HEK293 (cell line): Measurements from ENCODE around the gene KPNA6.

ENCODE experiments used
- TF ChIP-seq, protein P1 (sequence below): fragments of 450-650 bp; formaldehyde crosslinking; IDR thresholded peaks from 2 replicates; pipeline ENCODE4 v1.5.1; 2016; ENCODE audit warnings: missing biosample characterization, missing genetic modification characterization, low read depth
- TF ChIP-seq, protein P2 (sequence below): fragments of 450-650 bp; formaldehyde crosslinking; IDR thresholded peaks from 2 replicates; pipeline ENCODE4 v1.5.1; 2016; ENCODE audit warnings: missing biosample characterization, missing genetic modification characterization

DNA sequence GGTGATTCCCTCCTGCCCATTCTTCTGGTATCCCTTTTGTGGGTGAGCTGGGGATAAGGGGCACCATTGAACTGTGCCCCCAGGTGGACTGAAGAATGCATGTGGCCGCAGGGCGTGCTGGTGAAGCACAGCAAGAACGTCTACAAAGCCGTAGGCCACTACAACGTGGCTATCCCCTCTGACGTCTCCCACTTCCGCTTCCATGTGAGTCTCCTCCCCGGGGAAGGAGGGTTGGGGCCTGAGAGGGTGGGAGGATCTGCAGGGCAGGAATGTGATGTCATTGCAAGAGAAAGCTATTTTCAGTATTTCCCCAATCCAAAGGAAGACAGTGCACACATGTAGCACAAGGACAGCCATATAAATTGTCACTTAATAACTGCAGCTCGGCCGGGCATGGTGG lies 7.5 kb upstream of the KPNA6 start:
- TF ChIP-seq, protein P1, sequence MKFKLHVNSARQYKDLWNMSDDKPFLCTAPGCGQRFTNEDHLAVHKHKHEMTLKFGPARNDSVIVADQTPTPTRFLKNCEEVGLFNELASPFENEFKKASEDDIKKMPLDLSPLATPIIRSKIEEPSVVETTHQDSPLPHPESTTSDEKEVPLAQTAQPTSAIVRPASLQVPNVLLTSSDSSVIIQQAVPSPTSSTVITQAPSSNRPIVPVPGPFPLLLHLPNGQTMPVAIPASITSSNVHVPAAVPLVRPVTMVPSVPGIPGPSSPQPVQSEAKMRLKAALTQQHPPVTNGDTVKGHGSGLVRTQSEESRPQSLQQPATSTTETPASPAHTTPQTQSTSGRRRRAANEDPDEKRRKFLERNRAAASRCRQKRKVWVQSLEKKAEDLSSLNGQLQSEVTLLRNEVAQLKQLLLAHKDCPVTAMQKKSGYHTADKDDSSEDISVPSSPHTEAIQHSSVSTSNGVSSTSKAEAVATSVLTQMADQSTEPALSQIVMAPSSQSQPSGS (tag by site-specific recombination), result no peak
- TF ChIP-seq, protein P2, sequence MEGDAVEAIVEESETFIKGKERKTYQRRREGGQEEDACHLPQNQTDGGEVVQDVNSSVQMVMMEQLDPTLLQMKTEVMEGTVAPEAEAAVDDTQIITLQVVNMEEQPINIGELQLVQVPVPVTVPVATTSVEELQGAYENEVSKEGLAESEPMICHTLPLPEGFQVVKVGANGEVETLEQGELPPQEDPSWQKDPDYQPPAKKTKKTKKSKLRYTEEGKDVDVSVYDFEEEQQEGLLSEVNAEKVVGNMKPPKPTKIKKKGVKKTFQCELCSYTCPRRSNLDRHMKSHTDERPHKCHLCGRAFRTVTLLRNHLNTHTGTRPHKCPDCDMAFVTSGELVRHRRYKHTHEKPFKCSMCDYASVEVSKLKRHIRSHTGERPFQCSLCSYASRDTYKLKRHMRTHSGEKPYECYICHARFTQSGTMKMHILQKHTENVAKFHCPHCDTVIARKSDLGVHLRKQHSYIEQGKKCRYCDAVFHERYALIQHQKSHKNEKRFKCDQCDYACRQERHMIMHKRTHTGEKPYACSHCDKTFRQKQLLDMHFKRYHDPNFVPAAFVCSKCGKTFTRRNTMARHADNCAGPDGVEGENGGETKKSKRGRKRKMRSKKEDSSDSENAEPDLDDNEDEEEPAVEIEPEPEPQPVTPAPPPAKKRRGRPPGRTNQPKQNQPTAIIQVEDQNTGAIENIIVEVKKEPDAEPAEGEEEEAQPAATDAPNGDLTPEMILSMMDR, result no peak
